ENCODE measurements around the gene CDC5L. TPM values are rescaled to one million over a fixed set of nuclear protein-coding genes. Genes with fewer than 3 reads are reported as not detected.

Gene CDC5L
- total and polyA plus RNA-seq, 7 experiments from 2014 or later, result 14.5 to 25.4 (median 20.8) TPM

DNA sequence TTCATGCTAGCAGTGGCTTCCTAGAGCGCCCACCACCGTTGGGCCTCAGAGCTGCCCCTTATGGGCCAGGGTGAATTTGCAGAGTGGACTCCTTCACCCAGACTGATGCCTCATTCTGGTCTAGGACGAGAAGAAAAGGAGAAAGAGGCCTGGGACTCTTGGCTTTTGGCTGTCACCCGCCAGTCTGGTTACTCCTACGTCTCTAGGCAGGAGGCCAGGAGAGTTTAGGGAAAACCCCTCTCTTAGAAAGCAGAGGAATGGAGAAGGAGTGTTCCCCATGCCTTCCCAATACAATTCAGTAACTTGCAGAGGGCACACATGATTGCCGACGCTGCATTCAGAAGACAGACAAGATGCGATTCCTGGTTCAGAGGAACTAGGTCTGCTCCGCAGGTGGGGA is 70.1 kb downstream of the CDC5L start:
- DNase-seq (no peak), ATAC-seq (no peak)
- H3K27me3 Mint-ChIP-seq, result peaks cover 0 to 10% (median 4%) of the 10 kb centered on the region in 5 donors
- Histone ChIP-seq H3K27ac (ENCODE audit: low read depth, low read length) (no peak overlapping the region), H3K4me3 (ENCODE audit: low read length) (no peak overlapping the region), H3K4me1 (ENCODE audit: control insufficient read depth in 2 of 2, insufficient read depth in 2 of 2, low read length in 2 of 2) (no peaks in the 10 kb centered on the region), H3K36me3 (ENCODE audit: control insufficient read depth in 2 of 3, insufficient read depth in 3 of 3, low read length in 3 of 3) (peaks cover 0 to 3% (median 0%) of the 10 kb centered on the region in 3 experiments), H3K9me3 (ENCODE audit: control insufficient read depth in 2 of 3, low read length in 3 of 3) (no peaks in the 10 kb centered on the region), H3K27me3 (ENCODE audit: control insufficient read depth in 2 of 2, insufficient read depth in 2 of 2, low read length in 2 of 2) (no peaks in the 10 kb centered on the region)
- intact Hi-C loops (cut with micrococcal nuclease), result loop anchor here (1.0 to 2.0 kb wide), 2 partner anchors 189 kb away; no protein-coding TSS in a partner anchor
- peaks cover 0 to 8% (median 0%) of the 10 kb centered on the region in 7 donors for H3K4me1 Mint-ChIP-seq
- ChIA-PET POLR2A (interaction anchor here (0.9 kb wide), 1 partner anchor 14 kb away, joined by 3 read pairs; no protein-coding TSS in a partner anchor), CTCF (interaction anchor here (0.6 kb wide), 1 partner anchor 170 kb away, joined by 3 read pairs; no protein-coding TSS in a partner anchor)
- H3K36me3 Mint-ChIP-seq, result peaks cover 0 to 3% (median 2%) of the 10 kb centered on the region in 5 donors
- no peaks in the 10 kb centered on the region for H3K9me3 Mint-ChIP-seq
- H3K27ac Mint-ChIP-seq, result peak overlapping the region in 1 of 9 donors; percentile 7
- no peak overlapping the region for H3K4me3 Mint-ChIP-seq

DNA sequence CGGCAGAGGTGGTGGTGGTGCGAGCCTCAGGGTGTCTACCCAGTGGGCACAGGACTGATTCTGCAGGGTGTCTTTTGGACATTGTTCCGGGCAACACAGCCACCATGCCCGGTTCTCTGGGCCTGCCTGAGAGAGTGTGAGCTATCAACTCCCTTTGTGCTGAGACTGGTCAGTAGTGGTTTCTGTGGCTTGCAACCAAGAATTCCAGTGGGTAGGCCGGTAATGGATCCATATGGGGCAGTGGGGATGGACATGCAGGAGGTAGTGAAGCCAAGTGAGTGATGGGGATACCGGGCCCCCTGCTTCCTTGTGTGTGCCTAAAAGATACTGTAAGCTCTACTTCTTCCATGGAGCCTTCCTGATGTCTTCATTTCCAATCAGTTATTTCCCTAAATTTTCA is 71.0 kb downstream of the CDC5L start:
- Mint-ChIP-seq H3K36me3 (no peaks in the 10 kb centered on the region), H3K27me3 (peaks cover 0 to 11% (median 5%) of the 10 kb centered on the region in 5 donors), H3K27ac (no peak overlapping the region), H3K4me1 (peaks cover 0 to 8% (median 0%) of the 10 kb centered on the region in 7 donors), H3K9me3 (no peaks in the 10 kb centered on the region), H3K4me3 (no peak overlapping the region)
- H3K4me1 ChIP-seq (ENCODE audit: control insufficient read depth in 2 of 2, insufficient read depth in 2 of 2, low read length in 2 of 2), result no peaks in the 10 kb centered on the region
- H3K36me3 ChIP-seq (ENCODE audit: control insufficient read depth in 2 of 3, insufficient read depth in 3 of 3, low read length in 3 of 3), result no peaks in the 10 kb centered on the region
- POLR2A ChIA-PET, result interaction anchor here (0.9 kb wide), 1 partner anchor 13 kb away, joined by 3 read pairs; no protein-coding TSS in a partner anchor
- H3K4me3 ChIP-seq (ENCODE audit: low read length), result no peak overlapping the region
- intact Hi-C loops (cut with micrococcal nuclease), result no loop called here
- ATAC-seq, result no peak
- H3K27me3 ChIP-seq (ENCODE audit: control insufficient read depth in 2 of 2, insufficient read depth in 2 of 2, low read length in 2 of 2), result no peaks in the 10 kb centered on the region
- DNase-seq, result no peak
- CTCF ChIA-PET, result interaction anchor here (0.6 to 1.5 kb wide), 3 partner anchors 11 to 169 kb away, joined by 3 to 5 read pairs (median 3); no protein-coding TSS in a partner anchor
- no peak overlapping the region for H3K27ac ChIP-seq (ENCODE audit: low read depth, low read length)
- H3K9me3 ChIP-seq (ENCODE audit: control insufficient read depth in 2 of 3, low read length in 3 of 3), result no peaks in the 10 kb centered on the region

- no peak overlapping the region for H3K27ac ChIP-seq (ENCODE audit: low read depth, low read length)
- no peak for DNase-seq
- no peaks in the 10 kb centered on the region for H3K4me1 ChIP-seq (ENCODE audit: control insufficient read depth in 2 of 2, insufficient read depth in 2 of 2, low read length in 2 of 2)
- H3K4me3 ChIP-seq (ENCODE audit: low read length), result no peak overlapping the region
- no peaks in the 10 kb centered on the region for H3K36me3 ChIP-seq (ENCODE audit: control insufficient read depth in 2 of 3, insufficient read depth in 3 of 3, low read length in 3 of 3)
- no peaks in the 10 kb centered on the region for H3K9me3 Mint-ChIP-seq
- H3K27ac Mint-ChIP-seq, result peak overlapping the region in 1 of 9 donors; percentile 8
- H3K27me3 ChIP-seq (ENCODE audit: control insufficient read depth in 2 of 2, insufficient read depth in 2 of 2, low read length in 2 of 2), result no peaks in the 10 kb centered on the region
- ATAC-seq, result no peak
- H3K4me3 Mint-ChIP-seq, result no peak overlapping the region
- H3K9me3 ChIP-seq (ENCODE audit: control insufficient read depth in 2 of 3, low read length in 3 of 3), result no peaks in the 10 kb centered on the region
- POLR2A ChIA-PET, result no interaction called here
- H3K27me3 Mint-ChIP-seq, result peaks cover 0 to 14% (median 10%) of the 10 kb centered on the region in 5 donors
- intact Hi-C loops (cut with micrococcal nuclease), result no loop called here
- peaks cover 0 to under 1% (median 0%) of the 10 kb centered on the region in 7 donors for H3K4me1 Mint-ChIP-seq
- no peaks in the 10 kb centered on the region for H3K36me3 Mint-ChIP-seq
- CTCF ChIA-PET, result no interaction called here
Observed at GRCh38 chr6:44462335-44462734, 74.8 kb downstream of the CDC5L start.

- H3K36me3 Mint-ChIP-seq, result no peaks in the 10 kb centered on the region
- no peaks in the 10 kb centered on the region for H3K9me3 Mint-ChIP-seq
- H3K27me3 ChIP-seq (ENCODE audit: control insufficient read depth in 2 of 2, insufficient read depth in 2 of 2, low read length in 2 of 2), result no peaks in the 10 kb centered on the region
- POLR2A ChIA-PET, result no interaction called here
- no peak overlapping the region for H3K27ac Mint-ChIP-seq
- DNase-seq, result no peak
- no peak for ATAC-seq
- intact Hi-C loops (cut with micrococcal nuclease), result no loop called here
- no peaks in the 10 kb centered on the region for H3K36me3 ChIP-seq (ENCODE audit: control insufficient read depth in 2 of 3, insufficient read depth in 3 of 3, low read length in 3 of 3)
- no peak overlapping the region for H3K4me3 Mint-ChIP-seq
- CTCF ChIA-PET, result no interaction called here
- H3K4me1 Mint-ChIP-seq, result no peaks in the 10 kb centered on the region
- H3K27me3 Mint-ChIP-seq, result peaks cover 0 to 14% (median 10%) of the 10 kb centered on the region in 5 donors
- no peak overlapping the region for H3K4me3 ChIP-seq (ENCODE audit: low read length)
- no peak overlapping the region for H3K27ac ChIP-seq (ENCODE audit: low read depth, low read length)
- H3K9me3 ChIP-seq (ENCODE audit: control insufficient read depth in 2 of 3, low read length in 3 of 3), result no peaks in the 10 kb centered on the region
- no peaks in the 10 kb centered on the region for H3K4me1 ChIP-seq (ENCODE audit: control insufficient read depth in 2 of 2, insufficient read depth in 2 of 2, low read length in 2 of 2)
Observed at GRCh38 chr6:44462797-44463727, 75.6 kb downstream of the CDC5L start.

- Mint-ChIP-seq H3K9me3 (no peaks in the 10 kb centered on the region), H3K4me3 (no peak overlapping the region), H3K27me3 (peaks cover 0 to 10% (median 8%) of the 10 kb centered on the region in 5 donors), H3K36me3 (no peaks in the 10 kb centered on the region), H3K27ac (no peak overlapping the region), H3K4me1 (no peaks in the 10 kb centered on the region)
- no peaks in the 10 kb centered on the region for H3K27me3 ChIP-seq (ENCODE audit: control insufficient read depth in 2 of 2, insufficient read depth in 2 of 2, low read length in 2 of 2)
- DNase-seq, result no peak
- CTCF ChIA-PET, result interaction anchor here (1.0 kb wide), 1 partner anchor 12 kb away, joined by 3 read pairs; no protein-coding TSS in a partner anchor
- H3K27ac ChIP-seq (ENCODE audit: low read depth, low read length), result no peak overlapping the region
- POLR2A ChIA-PET, result no interaction called here
- ATAC-seq, result no peak
- H3K4me3 ChIP-seq (ENCODE audit: low read length), result no peak overlapping the region
- intact Hi-C loops (cut with micrococcal nuclease), result no loop called here
- no peaks in the 10 kb centered on the region for H3K9me3 ChIP-seq (ENCODE audit: control insufficient read depth in 2 of 3, low read length in 3 of 3)
- H3K36me3 ChIP-seq (ENCODE audit: control insufficient read depth in 2 of 3, insufficient read depth in 3 of 3, low read length in 3 of 3), result no peaks in the 10 kb centered on the region
- H3K4me1 ChIP-seq (ENCODE audit: control insufficient read depth in 2 of 2, insufficient read depth in 2 of 2, low read length in 2 of 2), result no peaks in the 10 kb centered on the region
Observed at GRCh38 chr6:44463728-44464450, 76.4 kb downstream of the CDC5L start.

DNA sequence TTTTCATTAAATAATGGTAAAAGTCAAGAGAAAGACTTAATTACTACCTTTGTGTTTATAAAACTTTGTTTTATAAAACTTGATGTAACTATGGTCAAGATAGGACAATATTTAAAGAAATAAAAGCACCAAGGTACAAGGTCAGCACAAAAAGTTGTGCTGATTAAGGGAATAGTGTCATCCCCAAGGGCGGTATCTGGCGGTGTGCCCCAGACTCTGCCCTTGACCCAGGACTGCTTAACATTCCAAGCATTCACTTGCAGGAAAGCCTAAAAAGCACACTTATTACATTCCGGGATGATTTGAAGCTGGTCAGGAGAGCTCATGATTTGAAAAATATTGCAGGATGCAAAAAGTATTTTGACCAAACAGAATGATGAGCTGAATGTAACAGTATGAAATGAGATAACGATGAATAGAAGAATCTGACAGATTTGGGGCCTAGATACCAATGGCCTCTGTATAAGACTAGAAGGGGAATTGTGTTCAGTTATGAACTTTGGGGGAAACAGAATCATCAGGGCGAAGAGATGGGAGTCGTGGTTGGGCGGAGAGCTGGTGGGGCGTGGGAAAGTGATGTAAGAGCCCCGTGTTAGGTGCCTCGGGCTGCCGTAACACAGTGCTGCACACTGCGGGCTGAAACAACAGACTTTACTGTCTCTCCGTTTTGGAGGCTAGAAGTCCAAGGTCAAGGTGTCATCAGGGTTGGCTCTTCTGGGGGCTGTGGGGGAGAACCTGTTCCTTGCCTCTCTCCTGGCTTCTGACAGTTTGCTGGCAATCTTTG is 77.2 kb downstream of the CDC5L start:
- H3K9me3 ChIP-seq (ENCODE audit: control insufficient read depth in 2 of 3, low read length in 3 of 3), result no peaks in the 10 kb centered on the region
- ChIA-PET CTCF (interaction anchor here (1.0 kb wide), 1 partner anchor 11 kb away, joined by 3 read pairs; no protein-coding TSS in a partner anchor), POLR2A (no interaction called here)
- intact Hi-C loops (cut with micrococcal nuclease), result no loop called here
- H3K27ac Mint-ChIP-seq, result no peak overlapping the region
- no peak for DNase-seq
- H3K4me1 Mint-ChIP-seq, result no peaks in the 10 kb centered on the region
- no peaks in the 10 kb centered on the region for H3K27me3 ChIP-seq (ENCODE audit: control insufficient read depth in 2 of 2, insufficient read depth in 2 of 2, low read length in 2 of 2)
- H3K9me3 Mint-ChIP-seq, result no peaks in the 10 kb centered on the region
- ATAC-seq, result no peak
- no peak overlapping the region for H3K27ac ChIP-seq (ENCODE audit: low read depth, low read length)
- H3K4me3 Mint-ChIP-seq, result no peak overlapping the region
- no peak overlapping the region for H3K4me3 ChIP-seq (ENCODE audit: low read length)
- H3K36me3 ChIP-seq (ENCODE audit: control insufficient read depth in 2 of 3, insufficient read depth in 3 of 3, low read length in 3 of 3), result no peaks in the 10 kb centered on the region
- no peaks in the 10 kb centered on the region for H3K4me1 ChIP-seq (ENCODE audit: control insufficient read depth in 2 of 2, insufficient read depth in 2 of 2, low read length in 2 of 2)
- H3K27me3 Mint-ChIP-seq, result peaks cover 0 to 11% (median 5%) of the 10 kb centered on the region in 5 donors
- no peaks in the 10 kb centered on the region for H3K36me3 Mint-ChIP-seq

Data from naive thymus-derived CD4-positive, alpha-beta T cell (primary cell).